ENCODE results near the gene FSD2. TPM values are rescaled to one million over a fixed set of nuclear protein-coding genes. Genes with fewer than 3 reads are reported as not detected.

Gene FSD2
- total RNA-seq, 1 donor: not detected

DNA sequence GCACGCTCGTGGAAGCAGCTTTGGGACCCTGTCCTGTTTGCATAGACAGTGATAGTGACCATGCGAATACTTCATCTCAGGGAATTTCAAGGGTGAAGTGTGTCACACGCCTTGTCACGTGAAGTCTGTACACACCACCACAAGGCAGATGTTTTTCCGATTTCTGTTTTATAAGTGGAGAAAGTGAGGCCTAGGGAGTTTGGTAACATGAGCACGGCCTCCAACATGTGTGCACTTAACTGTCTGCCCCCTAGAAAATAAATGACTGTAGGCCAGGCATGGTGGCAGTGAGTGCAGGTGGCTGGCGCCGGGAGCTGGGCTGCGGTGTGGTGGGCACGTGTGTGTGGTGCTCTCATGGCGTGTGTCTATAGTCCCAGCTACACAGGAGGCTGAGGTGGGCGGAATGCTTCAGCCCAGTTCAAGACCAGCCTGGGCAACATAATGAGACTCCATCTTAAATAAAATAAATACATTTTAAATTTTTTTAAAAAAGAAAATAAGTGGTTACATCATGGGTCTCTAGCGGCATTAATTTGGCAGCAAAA lies 45.5 kb upstream of the FSD2 start:
- TF ChIP-seq, protein P1, sequence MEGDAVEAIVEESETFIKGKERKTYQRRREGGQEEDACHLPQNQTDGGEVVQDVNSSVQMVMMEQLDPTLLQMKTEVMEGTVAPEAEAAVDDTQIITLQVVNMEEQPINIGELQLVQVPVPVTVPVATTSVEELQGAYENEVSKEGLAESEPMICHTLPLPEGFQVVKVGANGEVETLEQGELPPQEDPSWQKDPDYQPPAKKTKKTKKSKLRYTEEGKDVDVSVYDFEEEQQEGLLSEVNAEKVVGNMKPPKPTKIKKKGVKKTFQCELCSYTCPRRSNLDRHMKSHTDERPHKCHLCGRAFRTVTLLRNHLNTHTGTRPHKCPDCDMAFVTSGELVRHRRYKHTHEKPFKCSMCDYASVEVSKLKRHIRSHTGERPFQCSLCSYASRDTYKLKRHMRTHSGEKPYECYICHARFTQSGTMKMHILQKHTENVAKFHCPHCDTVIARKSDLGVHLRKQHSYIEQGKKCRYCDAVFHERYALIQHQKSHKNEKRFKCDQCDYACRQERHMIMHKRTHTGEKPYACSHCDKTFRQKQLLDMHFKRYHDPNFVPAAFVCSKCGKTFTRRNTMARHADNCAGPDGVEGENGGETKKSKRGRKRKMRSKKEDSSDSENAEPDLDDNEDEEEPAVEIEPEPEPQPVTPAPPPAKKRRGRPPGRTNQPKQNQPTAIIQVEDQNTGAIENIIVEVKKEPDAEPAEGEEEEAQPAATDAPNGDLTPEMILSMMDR (IDR thresholded peaks at IDR 0.05; ENCODE audit: extremely low read depth, low read depth, low read length): no peak
- no peak overlapping the region for H3K27ac ChIP-seq (ENCODE audit: low read depth, low read length)
- H2AFZ ChIP-seq (ENCODE audit: low read length): no peak overlapping the region
- no peak overlapping the region for H3K4me2 ChIP-seq (ENCODE audit: insufficient read depth, low read length)
- no peaks in the 10 kb centered on the region for H3K79me2 ChIP-seq (ENCODE audit: insufficient read depth, low read length)
- H3K27me3 ChIP-seq (ENCODE audit: insufficient read depth, low read length): no peaks in the 10 kb centered on the region
- H3K4me3 ChIP-seq (ENCODE audit: insufficient read depth, low read length): no peak overlapping the region
- H3K9me3 ChIP-seq (ENCODE audit: low read depth, low read length): no peaks in the 10 kb centered on the region
- H3K4me1 ChIP-seq (ENCODE audit: insufficient read depth, low read length): peaks cover 5% of the 10 kb centered on the region
- no peak for DNase-seq (ENCODE audit: insufficient read length, low spot score, missing footprints)
- no peaks in the 10 kb centered on the region for H4K20me1 ChIP-seq (ENCODE audit: insufficient read depth, low read length)
- no peaks in the 10 kb centered on the region for H3K36me3 ChIP-seq (ENCODE audit: insufficient read depth, low read length)

DNA sequence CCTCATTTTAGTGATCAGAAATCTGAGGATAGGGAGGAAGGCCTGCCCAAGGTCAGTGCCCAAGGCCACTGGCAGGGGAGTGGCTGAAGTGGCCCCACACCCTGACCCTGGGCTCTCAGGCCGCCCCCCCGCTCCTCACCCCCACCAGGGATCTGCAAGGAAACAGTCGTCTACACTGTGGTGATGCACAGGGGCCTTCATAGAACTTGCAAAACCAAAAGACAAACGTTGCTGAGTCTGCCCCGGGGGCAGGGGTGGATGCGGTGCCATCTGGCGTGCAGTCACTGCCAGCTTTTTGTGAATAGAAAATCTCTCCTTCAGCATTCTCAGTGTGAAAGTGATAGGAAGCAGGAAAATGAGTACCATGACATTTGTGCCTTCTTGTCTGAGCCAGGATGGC lies 44.9 kb upstream of the FSD2 start:
- TF ChIP-seq, protein P1 (IDR thresholded peaks at IDR 0.05; ENCODE audit: extremely low read depth, low read depth, low read length): no peak
- no peak overlapping the region for H2AFZ ChIP-seq (ENCODE audit: low read length)
- H3K4me1 ChIP-seq (ENCODE audit: insufficient read depth, low read length): peaks cover 5% of the 10 kb centered on the region
- no peaks in the 10 kb centered on the region for H3K79me2 ChIP-seq (ENCODE audit: insufficient read depth, low read length)
- no peaks in the 10 kb centered on the region for H3K27me3 ChIP-seq (ENCODE audit: insufficient read depth, low read length)
- no peaks in the 10 kb centered on the region for H3K9me3 ChIP-seq (ENCODE audit: low read depth, low read length)
- H3K27ac ChIP-seq (ENCODE audit: low read depth, low read length): no peak overlapping the region
- no peak overlapping the region for H3K4me3 ChIP-seq (ENCODE audit: insufficient read depth, low read length)
- H3K4me2 ChIP-seq (ENCODE audit: insufficient read depth, low read length): no peak overlapping the region
- H3K36me3 ChIP-seq (ENCODE audit: insufficient read depth, low read length): no peaks in the 10 kb centered on the region
- DNase-seq (ENCODE audit: insufficient read length, low spot score, missing footprints): no peak
- H4K20me1 ChIP-seq (ENCODE audit: insufficient read depth, low read length): no peaks in the 10 kb centered on the region

DNA sequence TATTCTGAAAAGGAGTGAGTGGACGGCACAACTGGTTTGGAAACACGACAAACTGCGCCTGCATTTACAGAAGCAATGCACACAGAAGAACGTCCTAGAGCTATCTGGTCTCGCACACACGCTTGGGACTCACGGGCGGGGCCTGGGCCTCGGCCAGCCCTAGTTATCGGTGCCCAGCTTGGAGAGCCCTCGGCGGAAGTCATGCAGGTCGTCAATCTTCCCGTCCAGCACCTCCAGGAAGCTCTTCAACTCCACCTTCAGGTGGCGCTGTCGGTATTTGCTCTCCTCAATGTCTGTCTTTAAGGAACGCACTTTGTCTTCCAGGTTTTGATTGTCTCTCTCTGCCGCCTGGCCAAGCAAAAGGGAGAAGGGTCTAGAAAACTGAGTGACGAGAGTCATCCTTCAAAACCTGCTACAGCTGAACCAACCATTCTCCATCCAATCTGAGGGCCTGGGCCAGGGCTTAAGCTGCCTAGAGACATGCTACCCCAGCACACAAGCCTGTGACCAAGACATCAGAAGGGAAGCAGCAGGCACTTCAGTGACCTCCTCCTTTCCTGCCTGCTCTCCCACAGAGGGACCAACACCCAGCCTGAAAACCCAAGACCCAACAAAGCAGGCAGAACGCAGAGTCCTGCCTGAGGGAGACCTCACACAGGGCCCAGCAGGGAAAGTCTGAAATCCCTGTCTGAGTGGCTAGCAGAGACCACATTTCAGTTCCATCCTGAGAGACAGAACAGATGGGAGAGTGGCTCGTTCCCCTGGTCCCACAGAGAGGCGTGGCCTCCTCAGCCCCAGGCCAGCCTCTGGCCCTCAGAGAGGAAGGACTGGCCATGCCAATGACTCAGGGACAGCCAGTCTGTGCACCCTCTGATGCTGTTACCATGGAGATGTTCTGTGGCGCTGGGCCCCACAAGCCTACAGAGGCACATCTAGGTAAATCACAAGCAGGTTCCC lies 44.0 kb upstream of the FSD2 start:
- H2AFZ ChIP-seq (ENCODE audit: low read length): peak overlapping the region; percentile 79
- H3K79me2 ChIP-seq (ENCODE audit: insufficient read depth, low read length): no peaks in the 10 kb centered on the region
- no peaks in the 10 kb centered on the region for H4K20me1 ChIP-seq (ENCODE audit: insufficient read depth, low read length)
- DNase-seq (ENCODE audit: insufficient read length, low spot score, missing footprints): peak; percentile 93
- TF ChIP-seq, protein P1 (IDR thresholded peaks at IDR 0.05; ENCODE audit: extremely low read depth, low read depth, low read length): peak; percentile 86
- no peak overlapping the region for H3K27ac ChIP-seq (ENCODE audit: low read depth, low read length)
- H3K4me3 ChIP-seq (ENCODE audit: insufficient read depth, low read length): peak overlapping the region; percentile 39
- H3K4me2 ChIP-seq (ENCODE audit: insufficient read depth, low read length): peak overlapping the region; percentile 66
- no peaks in the 10 kb centered on the region for H3K27me3 ChIP-seq (ENCODE audit: insufficient read depth, low read length)
- peaks cover 5% of the 10 kb centered on the region for H3K4me1 ChIP-seq (ENCODE audit: insufficient read depth, low read length)
- no peaks in the 10 kb centered on the region for H3K36me3 ChIP-seq (ENCODE audit: insufficient read depth, low read length)
- no peaks in the 10 kb centered on the region for H3K9me3 ChIP-seq (ENCODE audit: low read depth, low read length)
